ENCODE results near the gene LUZP2. TPM values are rescaled to one million over a fixed set of nuclear protein-coding genes. Genes with fewer than 3 reads are reported as not detected.
"Not testable (repeated sequence)": the region's sequence is repeated elsewhere in the genome, so short reads cannot be mapped to it uniquely, and the experiment has no call there.

The LUZP2 gene
- total RNA-seq, 1 donor from 2014 or later: not detected

GRCh38 chr11:24890426-24890825 lies 393.6 kb downstream of the LUZP2 start:
- intact Hi-C loops (cut with micrococcal nuclease): no loop called here

- intact Hi-C loops (cut with micrococcal nuclease): not testable (repeated sequence)
Observed at GRCh38 chr11:24891845-24892492, 395.1 kb downstream of the LUZP2 start.

- intact Hi-C loops (cut with micrococcal nuclease): no loop called here
Observed at GRCh38 chr11:24896118-24896835, 399.4 kb downstream of the LUZP2 start.

- intact Hi-C loops (cut with micrococcal nuclease): no loop called here
Observed at GRCh38 chr11:24900514-24900913, 403.7 kb downstream of the LUZP2 start.

- intact Hi-C loops (cut with micrococcal nuclease): no loop called here
Observed at GRCh38 chr11:24900960-24901549, 404.2 kb downstream of the LUZP2 start.

GRCh38 chr11:24903555-24903954 lies 406.7 kb downstream of the LUZP2 start:
- intact Hi-C loops (cut with micrococcal nuclease): no loop called here

- intact Hi-C loops (cut with micrococcal nuclease): no loop called here
Observed at GRCh38 chr11:24925091-24925490, 428.2 kb downstream of the LUZP2 start.

- intact Hi-C loops (cut with micrococcal nuclease): no loop called here
Observed at GRCh38 chr11:24932110-24933000, 435.5 kb downstream of the LUZP2 start.

GRCh38 chr11:24934733-24935439 lies 438.0 kb downstream of the LUZP2 start:
- intact Hi-C loops (cut with micrococcal nuclease): no loop called here

GRCh38 chr11:24944891-24945290 lies 448.0 kb downstream of the LUZP2 start:
- intact Hi-C loops (cut with micrococcal nuclease): no loop called here

- intact Hi-C loops (cut with micrococcal nuclease): no loop called here
Observed at GRCh38 chr11:24949406-24949805, 452.6 kb downstream of the LUZP2 start.

GRCh38 chr11:24963852-24964251 lies 467.0 kb downstream of the LUZP2 start:
- intact Hi-C loops (cut with micrococcal nuclease): no loop called here

GRCh38 chr11:24965748-24966147 lies 468.9 kb downstream of the LUZP2 start:
- intact Hi-C loops (cut with micrococcal nuclease): no loop called here

- intact Hi-C loops (cut with micrococcal nuclease): not testable (repeated sequence)
Observed at GRCh38 chr11:24993903-24994302, 497.1 kb downstream of the LUZP2 start.

- intact Hi-C loops (cut with micrococcal nuclease): not testable (repeated sequence)
Observed at GRCh38 chr11:24999929-25000328, 503.1 kb downstream of the LUZP2 start.

GRCh38 chr11:25037431-25037830 lies 540.6 kb downstream of the LUZP2 start:
- intact Hi-C loops (cut with micrococcal nuclease): no loop called here

- intact Hi-C loops (cut with micrococcal nuclease): no loop called here
Observed at GRCh38 chr11:25038131-25038530, 541.3 kb downstream of the LUZP2 start.

- intact Hi-C loops (cut with micrococcal nuclease): no loop called here
Observed at GRCh38 chr11:25039165-25039564, 542.3 kb downstream of the LUZP2 start.

- intact Hi-C loops (cut with micrococcal nuclease): no loop called here
Observed at GRCh38 chr11:25048632-25049031, 551.8 kb downstream of the LUZP2 start.

- intact Hi-C loops (cut with micrococcal nuclease): no loop called here
Observed at GRCh38 chr11:25052844-25053243, 556.0 kb downstream of the LUZP2 start.

GRCh38 chr11:25057861-25058260 lies 561.0 kb downstream of the LUZP2 start:
- intact Hi-C loops (cut with micrococcal nuclease): no loop called here

Measured in T-helper 2 cell treated with Interferon-gamma antibody and Interleukin-4, amounts not matched to agents 100 ng/mL and 5 ng/mL, for 36 hours (primary cell).